PFSK-1 (cell line): ENCODE data around the gene PPM1G.

Experiments used
- FOXP2 ChIP-seq: optimal IDR thresholded peaks from 2 replicates; pipeline ENCODE3; 2011; ENCODE audit warnings: borderline replicate concordance, control low read depth, inconsistent platforms; ENCODE audit not compliant: insufficient read depth; ENCODE audit errors: extremely low read length, extremely low read depth
- POLR2AphosphoS5 ChIP-seq: IDR thresholded peaks from 2 replicates; pipeline ENCODE4 v1.6.1; 2012; ENCODE audit warnings: low read depth, mild to moderate bottlenecking, control low read depth, low read length, moderate library complexity
- SIN3A ChIP-seq: IDR thresholded peaks from 2 replicates; pipeline ENCODE4 v1.6.1; 2012; ENCODE audit warnings: mild to moderate bottlenecking, low read length, moderate library complexity, borderline replicate concordance; ENCODE audit not compliant: insufficient read depth
- TAF1 ChIP-seq: IDR thresholded peaks from 2 replicates; pipeline ENCODE4 v1.6.1; 2012; ENCODE audit warnings: low read length, control low read depth, borderline replicate concordance; ENCODE audit not compliant: insufficient read depth
- TF ChIP-seq, protein P1 (sequence below), 2 experiments: IDR thresholded peaks; 2 replicates each; pipeline versions ENCODE4 v1.6.1 to v1.8.0; 2011 to 2012; ENCODE audit warnings: low read depth in 2 of 2, low read length in 2 of 2, control low read depth in 1 of 2, inconsistent platforms in 1 of 2, mild to moderate bottlenecking in 1 of 2, moderate library complexity in 1 of 2; ENCODE audit not compliant: insufficient read depth in 1 of 2

The PPM1G gene

DNA sequence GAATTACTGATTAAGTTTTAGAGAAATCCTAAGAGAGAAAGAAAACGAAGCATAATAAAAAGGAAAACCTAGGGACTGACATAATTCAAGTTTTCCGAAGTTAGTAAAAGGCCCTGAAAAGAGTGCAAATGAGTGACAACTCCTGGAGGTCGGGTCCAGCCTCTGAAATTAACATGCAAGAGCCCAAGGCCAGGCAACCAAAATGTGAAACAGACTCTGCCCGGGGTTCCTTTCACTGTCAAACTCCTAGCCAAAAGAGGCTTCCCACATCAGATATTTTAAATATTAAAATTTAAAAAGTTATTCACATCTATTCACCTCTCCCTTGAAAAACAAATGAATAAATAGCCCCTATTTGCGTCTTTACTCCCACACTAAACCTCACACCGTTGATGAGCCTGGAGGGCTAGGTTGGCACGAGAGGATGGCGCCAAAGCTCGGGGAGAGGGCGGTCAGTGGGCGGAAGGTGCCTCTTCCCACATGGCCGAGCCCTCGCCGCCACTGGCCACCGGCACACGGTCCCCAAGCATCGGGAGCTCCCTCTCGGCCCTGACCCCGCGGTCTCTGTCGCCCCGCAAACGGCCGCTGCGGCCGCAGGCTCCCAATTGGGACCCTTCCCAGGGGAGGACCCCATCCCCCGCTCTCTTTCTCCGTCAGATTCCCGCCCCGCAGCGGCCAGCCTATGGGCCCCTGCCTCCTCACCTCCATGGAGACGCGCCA lies 630 bp downstream of the PPM1G start:
- TF ChIP-seq TAF1 (0 out of 2 replicates have a peak, but pooled peaks have one; percentile 33), FOXP2 (no peak), SIN3A (no peak), POLR2AphosphoS5 (no peak)
- TF ChIP-seq, protein P1, sequence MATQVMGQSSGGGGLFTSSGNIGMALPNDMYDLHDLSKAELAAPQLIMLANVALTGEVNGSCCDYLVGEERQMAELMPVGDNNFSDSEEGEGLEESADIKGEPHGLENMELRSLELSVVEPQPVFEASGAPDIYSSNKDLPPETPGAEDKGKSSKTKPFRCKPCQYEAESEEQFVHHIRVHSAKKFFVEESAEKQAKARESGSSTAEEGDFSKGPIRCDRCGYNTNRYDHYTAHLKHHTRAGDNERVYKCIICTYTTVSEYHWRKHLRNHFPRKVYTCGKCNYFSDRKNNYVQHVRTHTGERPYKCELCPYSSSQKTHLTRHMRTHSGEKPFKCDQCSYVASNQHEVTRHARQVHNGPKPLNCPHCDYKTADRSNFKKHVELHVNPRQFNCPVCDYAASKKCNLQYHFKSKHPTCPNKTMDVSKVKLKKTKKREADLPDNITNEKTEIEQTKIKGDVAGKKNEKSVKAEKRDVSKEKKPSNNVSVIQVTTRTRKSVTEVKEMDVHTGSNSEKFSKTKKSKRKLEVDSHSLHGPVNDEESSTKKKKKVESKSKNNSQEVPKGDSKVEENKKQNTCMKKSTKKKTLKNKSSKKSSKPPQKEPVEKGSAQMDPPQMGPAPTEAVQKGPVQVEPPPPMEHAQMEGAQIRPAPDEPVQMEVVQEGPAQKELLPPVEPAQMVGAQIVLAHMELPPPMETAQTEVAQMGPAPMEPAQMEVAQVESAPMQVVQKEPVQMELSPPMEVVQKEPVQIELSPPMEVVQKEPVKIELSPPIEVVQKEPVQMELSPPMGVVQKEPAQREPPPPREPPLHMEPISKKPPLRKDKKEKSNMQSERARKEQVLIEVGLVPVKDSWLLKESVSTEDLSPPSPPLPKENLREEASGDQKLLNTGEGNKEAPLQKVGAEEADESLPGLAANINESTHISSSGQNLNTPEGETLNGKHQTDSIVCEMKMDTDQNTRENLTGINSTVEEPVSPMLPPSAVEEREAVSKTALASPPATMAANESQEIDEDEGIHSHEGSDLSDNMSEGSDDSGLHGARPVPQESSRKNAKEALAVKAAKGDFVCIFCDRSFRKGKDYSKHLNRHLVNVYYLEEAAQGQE (IDR thresholded peaks at IDR 0.05; ENCODE audit: insufficient read depth in 1 of 2, low read depth in 2 of 2, low read length in 2 of 2): no peak

DNA sequence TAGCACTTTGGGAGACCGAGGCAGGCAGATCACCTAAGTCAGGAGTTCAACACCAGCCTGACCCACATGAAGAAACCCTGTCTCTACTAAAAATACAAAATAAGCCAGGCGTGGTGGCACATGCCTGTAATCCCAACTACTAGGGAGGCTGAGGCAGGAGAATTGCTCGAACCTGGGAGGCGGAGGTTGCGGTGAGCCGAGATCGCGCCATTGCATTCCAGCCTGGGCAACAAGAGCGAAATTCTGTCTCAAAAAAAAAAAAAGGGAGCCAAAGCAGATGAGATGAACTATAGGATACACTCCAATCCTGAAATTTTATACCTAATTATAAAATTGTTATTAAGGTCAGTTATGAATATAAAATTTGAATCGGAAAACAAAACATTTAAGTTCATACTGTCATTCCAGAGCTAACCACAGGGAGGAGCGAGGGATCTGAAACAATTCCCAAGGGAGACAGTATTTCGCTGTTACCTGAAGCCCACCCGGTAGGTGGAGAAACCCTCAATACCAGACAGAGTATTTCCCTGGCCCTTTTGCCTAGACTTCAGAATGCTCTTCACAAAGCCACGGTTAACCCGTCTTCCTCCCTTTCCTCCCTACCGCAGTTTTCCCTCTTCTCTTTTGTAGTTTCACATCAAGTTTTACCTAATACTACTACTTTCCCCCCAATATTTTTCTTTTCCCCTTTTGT lies 1.4 kb downstream of the PPM1G start:
- TF ChIP-seq POLR2AphosphoS5 (peak; percentile 46), TAF1 (no peak)

DNA sequence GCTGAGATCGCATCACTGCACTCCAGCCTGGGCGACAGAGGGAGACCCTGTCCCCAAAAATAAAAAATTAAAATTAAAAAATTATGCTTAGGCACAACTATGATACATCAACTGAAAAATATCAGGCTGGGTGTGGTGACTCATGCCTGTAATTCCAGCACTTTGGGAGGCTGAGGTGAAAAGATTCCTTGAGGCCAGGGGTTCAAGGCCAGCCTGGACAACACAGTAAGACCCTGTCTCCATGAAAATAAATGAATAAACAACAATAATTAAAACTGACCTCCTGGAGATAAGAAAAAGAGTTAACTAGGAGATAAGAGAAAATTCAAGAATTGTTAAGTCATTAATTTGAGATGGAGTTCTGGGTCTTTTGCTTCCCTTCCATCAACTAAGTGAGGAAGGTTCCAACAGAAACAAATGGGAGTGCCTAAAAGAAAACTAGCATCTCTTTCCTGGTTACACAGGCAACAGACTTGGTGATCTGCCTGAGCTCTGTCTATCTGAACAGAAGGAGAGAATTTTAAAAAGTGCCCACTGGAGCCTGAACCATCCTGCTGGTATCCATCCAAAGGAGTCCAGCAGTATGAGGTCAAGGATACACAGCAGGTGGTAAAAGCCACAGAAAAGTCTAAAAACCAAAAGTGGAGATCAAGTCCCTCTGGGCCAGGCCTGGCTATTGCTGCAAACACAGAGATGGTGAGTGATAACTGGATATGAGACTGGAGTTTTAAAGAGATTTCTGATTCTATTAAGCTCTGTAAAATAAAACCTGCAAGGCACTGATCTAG lies 8.8 kb downstream of the PPM1G start:
- TF ChIP-seq POLR2AphosphoS5 (no peak), FOXP2 (no peak), SIN3A (no peak), TAF1 (no peak)
- TF ChIP-seq, protein P1 (IDR thresholded peaks at IDR 0.05; ENCODE audit: insufficient read depth in 1 of 2, low read depth in 2 of 2, low read length in 2 of 2): no peak

DNA sequence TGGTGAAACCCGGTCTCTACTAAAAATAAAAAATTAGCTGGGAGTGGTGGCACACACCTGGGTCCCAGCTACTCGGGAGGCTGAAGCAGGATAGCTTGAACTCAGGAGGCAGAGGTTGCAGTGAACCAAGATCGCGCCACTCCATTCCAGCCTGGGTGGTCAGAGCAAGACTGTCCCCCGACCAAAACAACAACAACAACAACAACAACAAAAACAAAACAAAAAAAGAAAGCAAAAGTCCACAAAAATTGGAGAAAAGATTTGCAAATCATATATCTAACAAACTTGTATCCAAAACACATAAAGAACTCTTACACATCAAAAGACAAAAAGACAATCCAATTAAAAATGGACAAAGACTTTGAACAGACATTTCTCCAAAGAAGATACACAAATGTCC lies 10.4 kb downstream of the PPM1G start:
- no peak for TF ChIP-seq SIN3A
- TF ChIP-seq POLR2AphosphoS5: no peak
- TF ChIP-seq, protein P1 (IDR thresholded peaks at IDR 0.05; ENCODE audit: insufficient read depth in 1 of 2, low read depth in 2 of 2, low read length in 2 of 2): no peak
- no peak for TF ChIP-seq TAF1
- no peak for TF ChIP-seq FOXP2

DNA sequence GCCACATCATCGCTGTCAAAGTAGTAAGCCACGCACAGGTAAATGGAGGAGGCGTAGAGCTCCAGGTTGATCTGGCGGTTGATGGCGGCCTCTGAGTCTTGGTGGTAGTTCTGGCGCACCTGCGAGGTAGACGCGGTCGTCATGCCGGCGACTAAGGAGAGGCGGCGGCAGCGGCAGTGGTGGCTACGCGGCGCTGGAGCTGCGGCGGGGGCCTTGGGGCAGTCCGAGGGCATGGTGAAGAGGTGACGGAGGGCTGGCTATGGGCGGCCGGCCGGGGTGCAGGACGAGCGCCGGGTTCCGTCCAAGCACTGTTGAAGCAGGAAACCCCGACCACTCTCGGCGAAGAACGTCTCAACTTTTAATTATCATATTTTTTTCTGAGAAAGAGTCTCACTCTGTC lies 16.2 kb downstream of the PPM1G start:
- TF ChIP-seq POLR2AphosphoS5 (no peak), SIN3A (no peak), TAF1 (no peak), FOXP2 (no peak)
- TF ChIP-seq, protein P1 (IDR thresholded peaks at IDR 0.05; ENCODE audit: insufficient read depth in 1 of 2, low read depth in 2 of 2, low read length in 2 of 2): no peak
